Measurements from ENCODE around the gene KCTD20. TPM values are rescaled to one million over a fixed set of nuclear protein-coding genes. Genes with fewer than 3 reads are reported as not detected.

Gene KCTD20
- total RNA-seq, 1 experiment from 2014 or later: 41.6 TPM

GRCh38 chr6:36501686-36502085, 58.9 kb downstream of the KCTD20 start:
- Histone ChIP-seq H3K27ac (ENCODE audit: low read length) (no peak overlapping the region), H3K27me3 (ENCODE audit: control insufficient read depth, insufficient read depth, low read length) (no peaks in the 10 kb centered on the region), H3K4me3 (ENCODE audit: low read depth in 2 of 2, low read length in 2 of 2) (no peak overlapping the region), H3K4me1 (ENCODE audit: control insufficient read depth, insufficient read depth, low read length) (no peaks in the 10 kb centered on the region), H3K9me3 (ENCODE audit: control insufficient read depth, insufficient read depth, low read depth, low read length) (no peaks in the 10 kb centered on the region), H3K36me3 (ENCODE audit: control insufficient read depth, insufficient read depth, low read length) (peaks cover 4% of the 10 kb centered on the region; the same call in 1 of the 2 replicates)
- DNase-seq (ENCODE audit: low read depth, low spot score) (no peak), ATAC-seq (no peak)
- in situ Hi-C loops (cut with HindIII; ENCODE audit: low pct_unique_long_range_greater_than_20kb, low sequenced_read_pairs): no loop called here
- TF ChIP-seq SIN3A (IDR thresholded peaks at IDR 0.05; ENCODE audit: borderline replicate concordance, insufficient read depth, low read depth, low read length): no peak
- TF ChIP-seq, protein P1, sequence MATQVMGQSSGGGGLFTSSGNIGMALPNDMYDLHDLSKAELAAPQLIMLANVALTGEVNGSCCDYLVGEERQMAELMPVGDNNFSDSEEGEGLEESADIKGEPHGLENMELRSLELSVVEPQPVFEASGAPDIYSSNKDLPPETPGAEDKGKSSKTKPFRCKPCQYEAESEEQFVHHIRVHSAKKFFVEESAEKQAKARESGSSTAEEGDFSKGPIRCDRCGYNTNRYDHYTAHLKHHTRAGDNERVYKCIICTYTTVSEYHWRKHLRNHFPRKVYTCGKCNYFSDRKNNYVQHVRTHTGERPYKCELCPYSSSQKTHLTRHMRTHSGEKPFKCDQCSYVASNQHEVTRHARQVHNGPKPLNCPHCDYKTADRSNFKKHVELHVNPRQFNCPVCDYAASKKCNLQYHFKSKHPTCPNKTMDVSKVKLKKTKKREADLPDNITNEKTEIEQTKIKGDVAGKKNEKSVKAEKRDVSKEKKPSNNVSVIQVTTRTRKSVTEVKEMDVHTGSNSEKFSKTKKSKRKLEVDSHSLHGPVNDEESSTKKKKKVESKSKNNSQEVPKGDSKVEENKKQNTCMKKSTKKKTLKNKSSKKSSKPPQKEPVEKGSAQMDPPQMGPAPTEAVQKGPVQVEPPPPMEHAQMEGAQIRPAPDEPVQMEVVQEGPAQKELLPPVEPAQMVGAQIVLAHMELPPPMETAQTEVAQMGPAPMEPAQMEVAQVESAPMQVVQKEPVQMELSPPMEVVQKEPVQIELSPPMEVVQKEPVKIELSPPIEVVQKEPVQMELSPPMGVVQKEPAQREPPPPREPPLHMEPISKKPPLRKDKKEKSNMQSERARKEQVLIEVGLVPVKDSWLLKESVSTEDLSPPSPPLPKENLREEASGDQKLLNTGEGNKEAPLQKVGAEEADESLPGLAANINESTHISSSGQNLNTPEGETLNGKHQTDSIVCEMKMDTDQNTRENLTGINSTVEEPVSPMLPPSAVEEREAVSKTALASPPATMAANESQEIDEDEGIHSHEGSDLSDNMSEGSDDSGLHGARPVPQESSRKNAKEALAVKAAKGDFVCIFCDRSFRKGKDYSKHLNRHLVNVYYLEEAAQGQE (IDR thresholded peaks at IDR 0.05; ENCODE audit: insufficient read depth in 1 of 2, low read depth in 2 of 2, low read length in 1 of 2): no peak
- TF ChIP-seq POLR2AphosphoS5 (IDR thresholded peaks at IDR 0.05; ENCODE audit: low read depth, low read length): no peak
- TF ChIP-seq TCF7L2 (IDR thresholded peaks at IDR 0.05; ENCODE audit: low read depth, low read length): no peak
- no peak for TF ChIP-seq CTCF (IDR thresholded peaks at IDR 0.05)
- intact Hi-C loops (cut with micrococcal nuclease; ENCODE audit: unreplicated experiment): no loop called here
- ChIA-PET POLR2A (no interaction called here), CTCF (no interaction called here)
- no TSS peak for BruUV-seq (replicated peaks)

DNA sequence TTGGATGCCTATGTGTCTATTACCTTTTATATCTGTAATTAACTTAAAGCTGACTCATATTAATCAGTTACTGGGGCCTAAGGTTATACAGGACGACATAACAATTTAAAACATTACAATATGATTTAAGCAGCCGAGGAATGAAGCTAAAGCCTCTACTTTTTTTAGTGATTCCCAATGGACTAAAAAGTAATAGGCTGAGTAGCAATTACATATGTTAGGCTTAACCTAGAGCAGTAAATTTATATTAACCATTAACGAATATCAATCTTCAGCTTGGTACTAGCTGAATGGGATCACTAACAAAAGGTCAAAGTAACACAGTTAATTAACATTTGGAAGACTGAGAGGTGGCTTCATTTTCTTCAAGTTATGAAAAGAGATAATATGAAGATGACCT, 61.4 kb downstream of the KCTD20 start:
- in situ Hi-C loops (cut with HindIII; ENCODE audit: low pct_unique_long_range_greater_than_20kb, low sequenced_read_pairs): no loop called here
- intact Hi-C loops (cut with micrococcal nuclease; ENCODE audit: unreplicated experiment): no loop called here
- TF ChIP-seq TCF7L2 (IDR thresholded peaks at IDR 0.05; ENCODE audit: low read depth, low read length) (no peak), SIN3A (IDR thresholded peaks at IDR 0.05; ENCODE audit: borderline replicate concordance, insufficient read depth, low read depth, low read length) (no peak), POLR2AphosphoS5 (IDR thresholded peaks at IDR 0.05; ENCODE audit: low read depth, low read length) (no peak), CTCF (IDR thresholded peaks at IDR 0.05) (no peak)
- TF ChIP-seq, protein P1 (IDR thresholded peaks at IDR 0.05; ENCODE audit: insufficient read depth in 1 of 2, low read depth in 2 of 2, low read length in 1 of 2): no peak
- DNase-seq (ENCODE audit: low read depth, low spot score): no peak
- H3K4me1 ChIP-seq (ENCODE audit: control insufficient read depth, insufficient read depth, low read length): no peaks in the 10 kb centered on the region
- H3K27me3 ChIP-seq (ENCODE audit: control insufficient read depth, insufficient read depth, low read length): no peaks in the 10 kb centered on the region
- peaks cover 4% of the 10 kb centered on the region; the same call in 1 of the 2 replicates for H3K36me3 ChIP-seq (ENCODE audit: control insufficient read depth, insufficient read depth, low read length)
- no peak for ATAC-seq
- no peaks in the 10 kb centered on the region for H3K9me3 ChIP-seq (ENCODE audit: control insufficient read depth, insufficient read depth, low read depth, low read length)
- no peak overlapping the region for H3K27ac ChIP-seq (ENCODE audit: low read length)
- ChIA-PET POLR2A (no interaction called here), CTCF (no interaction called here)
- BruUV-seq (replicated peaks): no TSS peak
- no peak overlapping the region for H3K4me3 ChIP-seq (ENCODE audit: low read depth in 2 of 2, low read length in 2 of 2)

Measured in Panc1 (cell line).